Uterus (tissue), 2 donors: Measurements from ENCODE around the gene VSIG10L2.

Source experiments
- POLR2A ChIP-seq, 2 donors: fragments of 450-650 bp; IDR thresholded peaks; one replicate each; pipeline ENCODE4 v1.6.1; 2016; ENCODE audit warnings: antibody characterized with exemption in 2 of 2, mild to moderate bottlenecking in 1 of 2, moderate library complexity in 1 of 2
- TF ChIP-seq, protein P1 (sequence below), 4 experiments: fragments of 200-600 bp in 2 of 4; fragments of 450-650 bp in 2 of 4; sonication (generic) in 2 of 4; IDR thresholded peaks; one replicate each; pipeline ENCODE4 v1.5.1; 2016 to 2019; ENCODE audit warnings: antibody characterized with exemption in 4 of 4, mild to moderate bottlenecking in 2 of 4, moderate library complexity in 1 of 4

DNA sequence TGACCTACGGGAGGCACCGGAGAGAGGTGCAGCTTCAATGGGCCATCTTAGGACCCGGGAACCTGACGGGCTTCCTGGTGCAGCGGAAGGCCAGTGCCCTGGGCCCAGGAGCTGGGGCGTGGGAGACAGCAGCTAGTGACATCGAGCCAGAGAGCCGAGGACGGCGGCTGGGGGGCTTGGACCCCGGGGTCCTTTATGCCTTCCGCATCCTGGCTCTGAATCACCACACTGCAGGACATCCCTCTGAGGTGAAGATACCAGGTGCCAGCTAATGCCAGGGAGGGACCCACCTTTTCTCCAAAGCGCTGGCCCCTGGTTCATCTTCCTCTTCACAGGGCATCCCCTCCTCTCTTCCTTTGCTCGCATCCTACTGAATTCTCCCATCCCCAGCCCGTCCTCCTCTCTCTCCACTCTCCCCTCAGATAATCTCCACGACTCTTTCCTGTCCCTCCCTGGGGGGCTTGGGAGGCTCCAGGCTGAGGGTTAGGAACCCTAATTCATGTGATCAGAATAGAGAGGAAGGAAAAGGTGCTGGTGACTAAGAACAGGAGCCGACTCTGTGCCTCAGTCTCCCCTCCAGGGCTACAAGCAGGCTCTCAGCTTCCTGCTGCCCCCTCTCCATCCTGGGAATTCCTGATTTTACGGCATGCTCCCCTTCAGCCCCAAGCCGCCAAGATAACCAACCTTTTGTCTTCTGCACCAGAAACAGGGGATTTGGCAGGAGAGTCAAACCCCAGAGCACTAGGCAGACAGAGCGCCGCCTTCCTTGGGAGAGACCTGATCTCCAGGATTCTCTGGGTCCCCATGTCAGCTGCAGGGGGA lies 8.5 kb downstream of the VSIG10L2 start:
- TF ChIP-seq, protein P1, sequence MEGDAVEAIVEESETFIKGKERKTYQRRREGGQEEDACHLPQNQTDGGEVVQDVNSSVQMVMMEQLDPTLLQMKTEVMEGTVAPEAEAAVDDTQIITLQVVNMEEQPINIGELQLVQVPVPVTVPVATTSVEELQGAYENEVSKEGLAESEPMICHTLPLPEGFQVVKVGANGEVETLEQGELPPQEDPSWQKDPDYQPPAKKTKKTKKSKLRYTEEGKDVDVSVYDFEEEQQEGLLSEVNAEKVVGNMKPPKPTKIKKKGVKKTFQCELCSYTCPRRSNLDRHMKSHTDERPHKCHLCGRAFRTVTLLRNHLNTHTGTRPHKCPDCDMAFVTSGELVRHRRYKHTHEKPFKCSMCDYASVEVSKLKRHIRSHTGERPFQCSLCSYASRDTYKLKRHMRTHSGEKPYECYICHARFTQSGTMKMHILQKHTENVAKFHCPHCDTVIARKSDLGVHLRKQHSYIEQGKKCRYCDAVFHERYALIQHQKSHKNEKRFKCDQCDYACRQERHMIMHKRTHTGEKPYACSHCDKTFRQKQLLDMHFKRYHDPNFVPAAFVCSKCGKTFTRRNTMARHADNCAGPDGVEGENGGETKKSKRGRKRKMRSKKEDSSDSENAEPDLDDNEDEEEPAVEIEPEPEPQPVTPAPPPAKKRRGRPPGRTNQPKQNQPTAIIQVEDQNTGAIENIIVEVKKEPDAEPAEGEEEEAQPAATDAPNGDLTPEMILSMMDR (IDR thresholded peaks at IDR 0.05): no peak
- no peak for TF ChIP-seq POLR2A (IDR thresholded peaks at IDR 0.05)
